Sigmoid colon (tissue), 7 donors: ENCODE results near the gene LLGL1. TPM values are rescaled to one million over a fixed set of nuclear protein-coding genes. Genes with fewer than 3 reads are reported as not detected.

Experiments
- DNase-seq: peaks from one replicate; pipeline ENCODE4 v3.0.0-alpha.2; 2019
- H3K27ac ChIP-seq, 4 donors: fragments of 200-600 bp; sonication (generic); one replicate each; pipeline ENCODE4 v1.5.1; 2016 to 2019; ENCODE audit warnings: mild to moderate bottlenecking in 1 of 4
- H3K27me3 ChIP-seq, 3 donors: fragments of 200-600 bp; sonication (generic); one replicate each; pipeline ENCODE4 v1.5.1; 2019; ENCODE audit warnings: mild to moderate bottlenecking in 1 of 3
- H3K36me3 ChIP-seq, 4 donors: fragments of 200-600 bp; sonication (generic); one replicate each; pipeline ENCODE4 v1.5.1; 2016 to 2019
- H3K4me1 ChIP-seq, 4 donors: fragments of 200-600 bp; sonication (generic); one replicate each; pipeline ENCODE4 v1.5.1; 2017 to 2019
- H3K4me3 ChIP-seq, 4 donors: fragments of 200-600 bp; sonication (generic); one replicate each; pipeline ENCODE4 v1.5.1; 2017 to 2019; ENCODE audit warnings: mild to moderate bottlenecking in 2 of 4, moderate library complexity in 1 of 4
- H3K9me3 ChIP-seq, 4 donors: fragments of 200-600 bp in 3 of 4; sonication (generic) in 3 of 4; one replicate each; pipeline versions ENCODE4 v1.5.1 to v1.6.1; 2013 to 2019
- EP300 ChIP-seq, 4 donors: sonication (generic); formaldehyde crosslinking; IDR thresholded peaks; one replicate each; pipeline ENCODE4 v1.6.1; 2017; ENCODE audit warnings: antibody characterized with exemption in 4 of 4
- POLR2A ChIP-seq, 2 donors: fragments of 450-650 bp; IDR thresholded peaks; one replicate each; pipeline ENCODE4 v1.6.1; 2016; ENCODE audit warnings: antibody characterized with exemption in 2 of 2, mild to moderate bottlenecking in 2 of 2, moderate library complexity in 2 of 2
- POLR2AphosphoS5 ChIP-seq, 4 donors: sonication (generic); formaldehyde crosslinking; IDR thresholded peaks; one replicate each; pipeline ENCODE4 v1.6.1; 2017; ENCODE audit warnings: antibody characterized with exemption in 4 of 4
- WGBS, 2 donors: extraction: QIAGEN DNeasy Blood & Tissue Kit; methylation state at CpG; one replicate each; pipeline ENCODE4 v1.1.7; 2013; 5-methylcytosine and 5-hydroxymethylcytosine counted together
- intact Hi-C: fragments of 100-400 bp; cut with DNase I; formaldehyde crosslinking; loops from one replicate; pipeline ENCODE4 v1.15.1; 2023
- polyA plus RNA-seq, 3 donors: library from polyadenylated mRNA; stranded (reverse); fragments of 200-250 nt; gene quantifications; one replicate each; pipeline ENCODE4 v1.2.3, GENCODE V29; 2013
- total RNA-seq, 4 donors: library from RNA; depleted of rRNA; stranded (reverse); fragments of >200 nt; gene quantifications; one replicate each; pipeline ENCODE4 v1.1.0, GENCODE V29; 2016
- TF ChIP-seq, protein P1 (sequence below), 4 experiments: fragments of 450-650 bp in 3 of 4; fragments of 200-600 bp in 1 of 4; IDR thresholded peaks; one replicate each; pipeline ENCODE4 v1.5.1; 2016 to 2019; ENCODE audit warnings: antibody characterized with exemption in 4 of 4, mild to moderate bottlenecking in 3 of 4, moderate library complexity in 2 of 4
- donor health status: healthy with polysubstance abuse.
- donor health status: Bipolar disorder and iron deficiency.
- donor health status: healthy.

The LLGL1 gene
- total and polyA plus RNA-seq, 7 donors = 2.8 to 25.2 (median 16.8) TPM

GRCh38 chr17:18224387-18225120 is 881 bp upstream of the LLGL1 start:
- no peaks in the 10 kb centered on the region for H3K36me3 ChIP-seq
- intact Hi-C loops = loop anchor here (2.0 to 5.0 kb wide), 3 partner anchors 36 to 93 kb away; partner anchors contain the start of genes ALKBH5, MIEF2 and SMCR8
- peak overlapping the region; percentile 21 to 67 (median 42) for H3K4me3 ChIP-seq
- no peak for DNase-seq
- 57 to 60% methylated on average over 23 of the region's 23 CpGs for WGBS, 2 donors
- no peaks in the 10 kb centered on the region for H3K9me3 ChIP-seq
- H3K27me3 ChIP-seq = no peaks in the 10 kb centered on the region
- H3K4me1 ChIP-seq = peaks cover 0 to 26% (median 19%) of the 10 kb centered on the region in 4 donors
- no peak for TF ChIP-seq EP300 (IDR thresholded peaks at IDR 0.05)
- no peak for TF ChIP-seq POLR2AphosphoS5 (IDR thresholded peaks at IDR 0.05)
- TF ChIP-seq, protein P1, sequence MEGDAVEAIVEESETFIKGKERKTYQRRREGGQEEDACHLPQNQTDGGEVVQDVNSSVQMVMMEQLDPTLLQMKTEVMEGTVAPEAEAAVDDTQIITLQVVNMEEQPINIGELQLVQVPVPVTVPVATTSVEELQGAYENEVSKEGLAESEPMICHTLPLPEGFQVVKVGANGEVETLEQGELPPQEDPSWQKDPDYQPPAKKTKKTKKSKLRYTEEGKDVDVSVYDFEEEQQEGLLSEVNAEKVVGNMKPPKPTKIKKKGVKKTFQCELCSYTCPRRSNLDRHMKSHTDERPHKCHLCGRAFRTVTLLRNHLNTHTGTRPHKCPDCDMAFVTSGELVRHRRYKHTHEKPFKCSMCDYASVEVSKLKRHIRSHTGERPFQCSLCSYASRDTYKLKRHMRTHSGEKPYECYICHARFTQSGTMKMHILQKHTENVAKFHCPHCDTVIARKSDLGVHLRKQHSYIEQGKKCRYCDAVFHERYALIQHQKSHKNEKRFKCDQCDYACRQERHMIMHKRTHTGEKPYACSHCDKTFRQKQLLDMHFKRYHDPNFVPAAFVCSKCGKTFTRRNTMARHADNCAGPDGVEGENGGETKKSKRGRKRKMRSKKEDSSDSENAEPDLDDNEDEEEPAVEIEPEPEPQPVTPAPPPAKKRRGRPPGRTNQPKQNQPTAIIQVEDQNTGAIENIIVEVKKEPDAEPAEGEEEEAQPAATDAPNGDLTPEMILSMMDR (IDR thresholded peaks at IDR 0.05) = no peak
- no peak for TF ChIP-seq POLR2A (IDR thresholded peaks at IDR 0.05)
- H3K27ac ChIP-seq = peak overlapping the region; percentile 54 to 70 (median 63)

DNA sequence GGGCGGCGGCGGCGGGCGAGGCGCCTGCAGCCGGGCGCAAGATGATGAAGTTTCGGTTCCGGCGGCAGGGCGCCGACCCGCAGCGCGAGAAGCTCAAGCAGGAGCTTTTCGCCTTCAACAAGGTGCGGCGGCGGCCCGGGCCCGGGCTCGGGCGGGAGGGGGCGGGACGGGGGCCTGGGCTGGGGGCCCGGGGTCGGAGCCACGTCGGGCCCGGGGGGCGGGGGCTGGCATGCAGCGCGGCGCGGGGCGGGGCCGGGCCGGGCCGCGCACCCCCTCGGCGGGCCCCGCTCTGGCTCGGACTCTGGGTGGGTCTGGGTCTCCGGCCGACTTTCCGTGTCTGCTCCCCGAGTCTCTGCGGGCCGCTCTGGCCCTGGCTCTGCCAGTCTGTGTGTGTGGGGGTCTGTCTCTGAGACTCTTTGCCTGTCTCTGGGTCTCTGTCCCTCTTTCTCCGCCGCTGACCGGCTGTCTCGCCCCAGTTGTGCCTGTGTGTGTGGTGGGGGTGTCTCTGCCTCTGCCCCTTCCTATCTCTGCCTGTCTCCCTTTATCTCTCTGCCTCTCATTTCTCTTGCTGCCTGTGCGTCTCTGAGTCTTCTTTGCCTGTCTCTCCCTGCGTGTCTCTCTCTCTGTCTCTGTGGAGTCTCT is 328 bp downstream of the LLGL1 start:
- Histone ChIP-seq H3K27ac (peak overlapping the region in 3 of 4 donors; percentile 68 to 73 (median 70)), H3K9me3 (no peaks in the 10 kb centered on the region), H3K4me3 (peak overlapping the region; percentile 42 to 74 (median 68)), H3K36me3 (no peaks in the 10 kb centered on the region), H3K4me1 (peaks cover 0 to 26% (median 19%) of the 10 kb centered on the region in 4 donors), H3K27me3 (no peaks in the 10 kb centered on the region)
- intact Hi-C loops = loop anchor here (2.0 to 5.0 kb wide), 3 partner anchors 35 to 92 kb away; partner anchors contain the start of genes ALKBH5, MIEF2 and SMCR8
- no peak for DNase-seq
- TF ChIP-seq, protein P1 (IDR thresholded peaks at IDR 0.05) = no peak
- peak in 1 of 4 donors; percentile 43 for TF ChIP-seq POLR2AphosphoS5 (IDR thresholded peaks at IDR 0.05)
- WGBS, 2 donors = 1% methylated on average over 57 of the region's 57 CpGs

GRCh38 chr17:18226284-18226945 is 980 bp downstream of the LLGL1 start:
- no peak for DNase-seq
- Histone ChIP-seq H3K9me3 (no peaks in the 10 kb centered on the region), H3K36me3 (no peaks in the 10 kb centered on the region), H3K4me1 (peaks cover 0 to 26% (median 19%) of the 10 kb centered on the region in 4 donors), H3K27me3 (no peaks in the 10 kb centered on the region), H3K4me3 (peak overlapping the region; percentile 42 to 74 (median 68)), H3K27ac (peak overlapping the region in 3 of 4 donors; percentile 68 to 73 (median 70))
- intact Hi-C loops = loop anchor here (5.0 kb wide), 1 partner anchor 91 kb away; the partner anchor contains the start of gene SMCR8
- 33 to 36% methylated on average over 16 of the region's 16 CpGs for WGBS, 2 donors
- TF ChIP-seq POLR2AphosphoS5 (IDR thresholded peaks at IDR 0.05) = no peak
- TF ChIP-seq, protein P1 (IDR thresholded peaks at IDR 0.05) = no peak
- TF ChIP-seq POLR2A (IDR thresholded peaks at IDR 0.05) = no peak

- TF ChIP-seq EP300 (IDR thresholded peaks at IDR 0.05) = no peak
- no peak for TF ChIP-seq POLR2AphosphoS5 (IDR thresholded peaks at IDR 0.05)
- TF ChIP-seq POLR2A (IDR thresholded peaks at IDR 0.05) = no peak
- TF ChIP-seq, protein P1 (IDR thresholded peaks at IDR 0.05) = no peak
- DNase-seq = no peak
- 97 to 98% methylated on average over 5 of the region's 5 CpGs for WGBS, 2 donors
- no peak overlapping the region for H3K27ac ChIP-seq
- intact Hi-C loops = loop anchor here (5.0 kb wide), 1 partner anchor 90 kb away; the partner anchor contains the start of gene SMCR8
- peaks cover 0 to 6% (median 0%) of the 10 kb centered on the region in 4 donors for H3K36me3 ChIP-seq
- no peak overlapping the region for H3K4me3 ChIP-seq
- H3K27me3 ChIP-seq = no peaks in the 10 kb centered on the region
- peaks cover 0 to 26% (median 19%) of the 10 kb centered on the region in 4 donors for H3K4me1 ChIP-seq
- no peaks in the 10 kb centered on the region for H3K9me3 ChIP-seq
Observed at GRCh38 chr17:18227635-18228034, 2.2 kb downstream of the LLGL1 start.
